AG08396 (cell line): ENCODE data around the gene ABCC3.

Source experiments
- DNase-seq: peaks from one replicate; pipeline ENCODE4 v3.0.0; 2012; ENCODE audit warnings: low spot score, mixed read lengths

The ABCC3 gene

GRCh38 chr17:50684612-50685333 lies 50.1 kb downstream of the ABCC3 start:
- DNase-seq = no peak

- DNase-seq = no peak
Observed at GRCh38 chr17:50685334-50685665, 50.6 kb downstream of the ABCC3 start.

GRCh38 chr17:50685691-50686493 lies 51.2 kb downstream of the ABCC3 start:
- DNase-seq = no peak

- peak; percentile 82 for DNase-seq
Observed at GRCh38 chr17:50686494-50687199, 52.0 kb downstream of the ABCC3 start.

- DNase-seq = no peak
Observed at GRCh38 chr17:50687200-50688066, 52.8 kb downstream of the ABCC3 start.

GRCh38 chr17:50688245-50688644 lies 53.6 kb downstream of the ABCC3 start:
- no peak for DNase-seq

GRCh38 chr17:50689251-50689650 lies 54.6 kb downstream of the ABCC3 start:
- peak; percentile 71 for DNase-seq

- no peak for DNase-seq
Observed at GRCh38 chr17:50689956-50690886, 55.5 kb downstream of the ABCC3 start.

- DNase-seq = no peak
Observed at GRCh38 chr17:50690887-50691549, 56.3 kb downstream of the ABCC3 start.

- DNase-seq = no peak
Observed at GRCh38 chr17:50691550-50692447, 57.1 kb downstream of the ABCC3 start.

GRCh38 chr17:50692448-50693035 lies 57.9 kb downstream of the ABCC3 start:
- DNase-seq = no peak

GRCh38 chr17:50693036-50693682 lies 58.5 kb downstream of the ABCC3 start:
- no peak for DNase-seq

- no peak for DNase-seq
Observed at GRCh38 chr17:50696365-50696879, 61.7 kb downstream of the ABCC3 start.

- DNase-seq = no peak
Observed at GRCh38 chr17:50697062-50697461, 62.4 kb downstream of the ABCC3 start.

GRCh38 chr17:50697663-50698272 lies 63.1 kb downstream of the ABCC3 start:
- no peak for DNase-seq

- DNase-seq = no peak
Observed at GRCh38 chr17:50699410-50699809, 64.7 kb downstream of the ABCC3 start.

GRCh38 chr17:50703162-50703561 lies 68.5 kb downstream of the ABCC3 start:
- DNase-seq = no peak
